ENCODE measurements around the gene PRKX.

GRCh38 chrX:3598709-3599108 is 114.7 kb downstream of the PRKX start:
- TF ChIP-seq FOXK2 (IDR thresholded peaks at IDR 0.05) (no peak), CTCF (CRISPR knock-in tag; IDR thresholded peaks at IDR 0.05) (no peak)
